B cell (primary cell): ENCODE results near the gene CDK11A. TPM values are rescaled to one million over a fixed set of nuclear protein-coding genes. Genes with fewer than 3 reads are reported as not detected.

Experiments
- ATAC-seq: fragments of 200-7000 bp; cut with Tn5 transposase; one replicate; pipeline ENCODE4 v1.10.0; 2021; ENCODE audit warnings: low read depth, mild to moderate bottlenecking, moderate number of reproducible peaks, moderate library complexity
- CTCF ChIA-PET: fragments of 350-600 bp; sonication (Branson Sonifier 250); formaldehyde crosslinking; loops from one replicate; lab custom pipeline; 2021; ENCODE audit warnings: antibody characterized with exemption, inconsistent platforms; lab: Charles Lee
- POLR2A ChIA-PET: fragments of 350-600 bp; sonication (Branson Sonifier 250); formaldehyde crosslinking; loops from one replicate; lab custom pipeline; 2021; ENCODE audit warnings: antibody characterized with exemption; lab: Charles Lee
- DNase-seq: peaks from one replicate; pipeline ENCODE4 v3.0.0; 2013
- H2AFZ ChIP-seq: 2 replicates; pipeline ENCODE4 v1.6.1; 2012; ENCODE audit warnings: mild to moderate bottlenecking, low read depth, low read length; ENCODE audit not compliant: insufficient read depth, poor library complexity, severe bottlenecking
- H3K27ac ChIP-seq, 2 donors: 1 replicate in 1 of 2; 2 replicates in 1 of 2; pipeline ENCODE4 v1.5.1; 2012 to 2013; ENCODE audit warnings: low read length in 2 of 2, mild to moderate bottlenecking in 2 of 2, moderate library complexity in 1 of 2
- H3K27me3 ChIP-seq, 4 experiments: fragments of 200-600 bp in 1 of 4; sonication (generic) in 1 of 4; replicated peaks in 1 of 4; 1 replicate in 2 of 4; 2 replicates in 2 of 4; pipeline versions ENCODE4 v1.6.1 to v1.7.0; 2013 to 2016; ENCODE audit warnings: low read length in 3 of 4, mild to moderate bottlenecking in 2 of 4, mixed read lengths in 1 of 4, moderate library complexity in 1 of 4; ENCODE audit not compliant: insufficient read depth in 4 of 4, control insufficient read depth in 3 of 4; ENCODE audit errors: control extremely low read depth in 1 of 4
- H3K36me3 ChIP-seq, 2 experiments: replicated peaks in 1 of 2; 1 replicate in 1 of 2; 2 replicates in 1 of 2; pipeline versions ENCODE4 v1.6.1 to v1.7.1; 2013; ENCODE audit warnings: low read length in 1 of 2; ENCODE audit not compliant: insufficient read depth in 2 of 2, control insufficient read depth in 1 of 2; ENCODE audit errors: control extremely low read depth in 1 of 2, extremely low read depth in 1 of 2
- H3K4me1 ChIP-seq, 2 donors: fragments of 200-600 bp in 1 of 2; sonication (generic) in 1 of 2; 1 replicate in 1 of 2; 2 replicates in 1 of 2; pipeline versions ENCODE4 v1.5.1 to v1.6.1; 2013 to 2017; ENCODE audit warnings: low read length in 2 of 2; ENCODE audit not compliant: control insufficient read depth in 2 of 2, insufficient read depth in 2 of 2
- H3K4me2 ChIP-seq: replicated peaks from 2 replicates; pipeline ENCODE3; 2012; ENCODE audit warnings: mild to moderate bottlenecking, low read depth, low read length; ENCODE audit not compliant: poor library complexity, severe bottlenecking
- H3K4me3 ChIP-seq, 5 experiments: fragments of 200-600 bp in 1 of 5; sonication (generic) in 1 of 5; 1 replicate in 3 of 5; 2 replicates in 2 of 5; pipeline versions ENCODE4 v1.5.1 to v1.7.0; 2011 to 2016; ENCODE audit warnings: low read length in 4 of 5, mild to moderate bottlenecking in 4 of 5, low read depth in 2 of 5, control low read depth in 1 of 5, moderate library complexity in 1 of 5; ENCODE audit not compliant: insufficient read depth in 1 of 5; ENCODE audit errors: control extremely low read depth in 1 of 5, extremely low read depth in 1 of 5
- H3K79me2 ChIP-seq: fragments of 200-600 bp; sonication (generic); one replicate; pipeline ENCODE4 v1.6.0; 2016; ENCODE audit warnings: low read length; ENCODE audit not compliant: control insufficient read depth, insufficient read depth
- H3K9ac ChIP-seq: fragments of 200-600 bp; sonication (generic); 2 replicates; pipeline ENCODE4 v1.6.1; 2017; ENCODE audit warnings: mild to moderate bottlenecking, low read length, moderate library complexity
- H3K9me3 ChIP-seq, 3 donors: one replicate each; pipeline versions ENCODE4 v1.6.1 to v1.7.1; 2013; ENCODE audit warnings: low read length in 2 of 3; ENCODE audit not compliant: control insufficient read depth in 2 of 3, insufficient read depth in 1 of 3; ENCODE audit errors: control extremely low read depth in 1 of 3
- H4K20me1 ChIP-seq: 2 replicates; pipeline ENCODE4 v1.6.0; 2012; ENCODE audit warnings: mild to moderate bottlenecking, low read length; ENCODE audit not compliant: insufficient read depth, control insufficient read depth, poor library complexity, severe bottlenecking
- H3K27ac Mint-ChIP-seq: one replicate; pipeline ENCODE4 v1.8.0; 2021; ENCODE audit warnings: mixed read lengths
- H3K27me3 Mint-ChIP-seq: one replicate; pipeline ENCODE4 v1.8.0; 2021; ENCODE audit warnings: mixed read lengths
- H3K4me1 Mint-ChIP-seq: one replicate; pipeline ENCODE4 v1.8.0; 2021; ENCODE audit warnings: mixed read lengths
- H3K4me3 Mint-ChIP-seq: one replicate; pipeline ENCODE4 v1.8.0; 2021; ENCODE audit warnings: mixed read lengths
- H3K9me3 Mint-ChIP-seq: one replicate; pipeline ENCODE4 v1.8.0; 2022; ENCODE audit warnings: mixed read lengths; ENCODE audit not compliant: insufficient read depth
- EZH2 ChIP-seq: IDR thresholded peaks from 2 replicates; pipeline ENCODE4 v1.6.1; 2012; ENCODE audit warnings: borderline replicate concordance, low read depth, mild to moderate bottlenecking, moderate library complexity, low read length; ENCODE audit not compliant: insufficient read depth, poor library complexity, severe bottlenecking
- WGBS: methylation state at CpG from one replicate; pipeline ENCODE4 v1.1.5; 2013; ENCODE audit warnings: missing lambda C conversion rate; ENCODE audit not compliant: insufficient coverage; 5-methylcytosine and 5-hydroxymethylcytosine counted together
- intact Hi-C: fragments of 100-400 bp; cut with micrococcal nuclease; formaldehyde crosslinking; loops from one replicate; pipeline ENCODE4 v1.10.0; 2022
- polyA plus RNA-seq: library from polyadenylated mRNA; depleted of rRNA; stranded (reverse); fragments of >200 nt; gene quantifications from 2 replicates; pipeline ENCODE4 v1.2.3, GENCODE V29; 2012
- total RNA-seq, 2 donors: library from RNA; stranded (reverse); fragments of 120-200 nt in 1 of 2; gene quantifications; 1 replicate in 1 of 2; 2 replicates in 1 of 2; pipeline versions ENCODE4 v1.2.3 to v1.2.4, GENCODE V29; 2013 to 2022
- TF ChIP-seq, protein P1 (sequence below): fragments of 200-600 bp; IDR thresholded peaks from one replicate; pipeline ENCODE4 v1.8.0; 2022; ENCODE audit warnings: antibody characterized with exemption, mild to moderate bottlenecking

CDK11A gene
- total and polyA plus RNA-seq, 2 donors (not counting 1 experiment from before 2014, with no cell fraction given), result 82.1 to 138 TPM

DNA sequence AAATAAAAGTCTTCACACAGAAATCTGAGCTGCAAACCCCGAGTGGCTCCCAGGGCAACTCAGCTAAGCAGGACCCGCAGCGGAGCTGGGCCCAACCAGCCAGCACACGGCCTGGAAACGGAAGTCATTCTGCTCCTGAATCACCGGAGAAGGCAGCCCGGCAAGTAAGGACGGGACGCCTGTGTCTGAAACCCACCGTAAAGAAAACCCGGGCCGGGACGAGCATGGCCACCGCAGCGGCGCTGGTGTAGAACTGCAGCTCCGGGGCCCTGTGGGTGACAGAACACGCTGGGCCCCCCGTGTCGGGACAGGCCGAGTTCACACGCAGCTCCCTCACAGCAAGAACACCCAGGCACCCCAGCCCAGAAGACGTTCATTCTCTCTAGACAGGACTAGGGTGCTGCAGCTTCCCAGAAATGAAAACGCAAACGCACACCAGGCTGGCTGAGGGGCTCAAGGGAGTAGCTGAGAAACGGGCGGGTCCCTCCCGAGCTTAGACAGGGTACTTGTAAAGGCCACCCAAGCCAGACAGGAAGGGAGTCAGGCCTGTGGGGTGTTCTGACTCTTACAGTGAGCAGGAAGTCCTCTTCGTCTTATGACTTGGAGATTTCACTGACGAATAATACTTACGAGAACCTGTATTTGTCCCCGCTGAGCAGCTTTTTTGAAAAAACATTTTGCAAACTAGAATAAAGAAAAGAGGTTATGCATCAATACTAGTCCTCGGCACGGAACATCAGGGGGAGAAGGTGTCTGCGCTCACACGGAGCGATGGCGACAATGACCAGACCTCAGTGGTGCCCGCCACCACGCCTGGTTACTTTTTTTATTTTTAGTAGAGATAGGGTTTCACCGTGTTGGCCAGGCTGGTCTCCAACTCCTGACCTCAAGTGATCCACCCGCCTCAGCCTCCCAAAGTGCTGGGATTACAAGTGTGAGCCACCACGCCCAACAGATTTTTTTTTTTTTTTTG, 54.4 kb downstream of the CDK11A start:
- Histone ChIP-seq H3K4me2 (no peak overlapping the region), H3K9ac (no peak overlapping the region), H3K27me3 (no peaks in the 10 kb centered on the region), H3K36me3 (peaks cover 1 to 59% of the 10 kb centered on the region in 2 experiments), H4K20me1 (peaks cover 7% of the 10 kb centered on the region), H3K4me1 (no peaks in the 10 kb centered on the region), H2AFZ (no peak overlapping the region), H3K27ac (no peak overlapping the region), H3K9me3 (no peaks in the 10 kb centered on the region), H3K4me3 (no peak overlapping the region), H3K79me2 (peaks cover 39% of the 10 kb centered on the region)
- H3K27me3 Mint-ChIP-seq, result no peaks in the 10 kb centered on the region
- TF ChIP-seq, protein P1, sequence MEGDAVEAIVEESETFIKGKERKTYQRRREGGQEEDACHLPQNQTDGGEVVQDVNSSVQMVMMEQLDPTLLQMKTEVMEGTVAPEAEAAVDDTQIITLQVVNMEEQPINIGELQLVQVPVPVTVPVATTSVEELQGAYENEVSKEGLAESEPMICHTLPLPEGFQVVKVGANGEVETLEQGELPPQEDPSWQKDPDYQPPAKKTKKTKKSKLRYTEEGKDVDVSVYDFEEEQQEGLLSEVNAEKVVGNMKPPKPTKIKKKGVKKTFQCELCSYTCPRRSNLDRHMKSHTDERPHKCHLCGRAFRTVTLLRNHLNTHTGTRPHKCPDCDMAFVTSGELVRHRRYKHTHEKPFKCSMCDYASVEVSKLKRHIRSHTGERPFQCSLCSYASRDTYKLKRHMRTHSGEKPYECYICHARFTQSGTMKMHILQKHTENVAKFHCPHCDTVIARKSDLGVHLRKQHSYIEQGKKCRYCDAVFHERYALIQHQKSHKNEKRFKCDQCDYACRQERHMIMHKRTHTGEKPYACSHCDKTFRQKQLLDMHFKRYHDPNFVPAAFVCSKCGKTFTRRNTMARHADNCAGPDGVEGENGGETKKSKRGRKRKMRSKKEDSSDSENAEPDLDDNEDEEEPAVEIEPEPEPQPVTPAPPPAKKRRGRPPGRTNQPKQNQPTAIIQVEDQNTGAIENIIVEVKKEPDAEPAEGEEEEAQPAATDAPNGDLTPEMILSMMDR, result no peak
- TF ChIP-seq EZH2, result no peak
- H3K27ac Mint-ChIP-seq, result no peak overlapping the region
- peaks cover 4% of the 10 kb centered on the region for H3K4me1 Mint-ChIP-seq
- DNase-seq, result no peak
- no peak for ATAC-seq
- POLR2A ChIA-PET, result no interaction called here
- CTCF ChIA-PET, result no interaction called here
- H3K4me3 Mint-ChIP-seq, result no peak overlapping the region
- intact Hi-C loops, result no loop called here
- no peaks in the 10 kb centered on the region for H3K9me3 Mint-ChIP-seq
- WGBS, result 95% methylated on average over 36 of the region's 43 CpGs

DNA sequence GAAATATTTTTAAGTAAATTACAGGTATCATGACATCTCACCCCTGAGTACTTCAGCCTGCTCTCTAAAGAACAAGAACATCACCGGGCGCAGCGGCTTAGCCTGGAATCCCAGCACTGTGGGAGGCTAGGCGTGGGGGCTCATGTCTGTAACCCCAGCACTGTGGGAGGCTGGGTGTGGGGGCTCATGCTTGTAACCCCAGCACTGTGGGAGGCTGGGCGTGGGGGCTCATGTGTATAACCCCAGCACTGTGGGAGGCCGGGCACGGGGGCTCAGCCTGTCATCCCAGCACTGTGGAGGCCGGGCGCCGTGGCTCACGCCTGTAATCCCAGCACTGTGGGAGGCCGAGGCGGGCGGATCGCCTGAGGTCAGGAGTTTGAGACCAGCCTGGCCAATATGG, 57.6 kb downstream of the CDK11A start:
- H3K4me3 ChIP-seq, result no peak overlapping the region
- ChIA-PET CTCF (no interaction called here), POLR2A (no interaction called here)
- H3K4me1 Mint-ChIP-seq, result peaks cover 2% of the 10 kb centered on the region
- no peaks in the 10 kb centered on the region for H3K27me3 ChIP-seq
- H3K9me3 Mint-ChIP-seq, result no peaks in the 10 kb centered on the region
- ATAC-seq, result no peak
- DNase-seq, result no peak
- no peak overlapping the region for H2AFZ ChIP-seq
- no peak overlapping the region for H3K9ac ChIP-seq
- TF ChIP-seq, protein P1, result no peak
- no peak for TF ChIP-seq EZH2
- intact Hi-C loops, result no loop called here
- 96% methylated on average over 7 of the region's 15 CpGs for WGBS
- no peak overlapping the region for H3K4me3 Mint-ChIP-seq
- peaks cover 7% of the 10 kb centered on the region for H4K20me1 ChIP-seq
- no peak overlapping the region for H3K4me2 ChIP-seq
- peaks cover 0 to 8% of the 10 kb centered on the region in 2 donors for H3K4me1 ChIP-seq
- no peaks in the 10 kb centered on the region for H3K27me3 Mint-ChIP-seq
- peaks cover 32% of the 10 kb centered on the region for H3K79me2 ChIP-seq
- H3K27ac Mint-ChIP-seq, result no peak overlapping the region
- peaks cover 1 to 47% of the 10 kb centered on the region in 2 experiments for H3K36me3 ChIP-seq
- H3K9me3 ChIP-seq, result no peaks in the 10 kb centered on the region
- H3K27ac ChIP-seq, result no peak overlapping the region
